Effector CD4-positive, alpha-beta T cell (primary cell): ENCODE data around the gene GJD4. TPM values are rescaled to one million over a fixed set of nuclear protein-coding genes. Genes with fewer than 3 reads are reported as not detected.

Experiments
- DNase-seq: peaks from one replicate; pipeline ENCODE4 v3.0.0-alpha.2; 2020
- total RNA-seq: gene quantifications from one replicate; lab custom pipeline; 2026; lab: John Stamatoyannopoulos, UW

GJD4 gene, protein sequence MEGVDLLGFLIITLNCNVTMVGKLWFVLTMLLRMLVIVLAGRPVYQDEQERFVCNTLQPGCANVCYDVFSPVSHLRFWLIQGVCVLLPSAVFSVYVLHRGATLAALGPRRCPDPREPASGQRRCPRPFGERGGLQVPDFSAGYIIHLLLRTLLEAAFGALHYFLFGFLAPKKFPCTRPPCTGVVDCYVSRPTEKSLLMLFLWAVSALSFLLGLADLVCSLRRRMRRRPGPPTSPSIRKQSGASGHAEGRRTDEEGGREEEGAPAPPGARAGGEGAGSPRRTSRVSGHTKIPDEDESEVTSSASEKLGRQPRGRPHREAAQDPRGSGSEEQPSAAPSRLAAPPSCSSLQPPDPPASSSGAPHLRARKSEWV
- total RNA-seq: not detected

DNA sequence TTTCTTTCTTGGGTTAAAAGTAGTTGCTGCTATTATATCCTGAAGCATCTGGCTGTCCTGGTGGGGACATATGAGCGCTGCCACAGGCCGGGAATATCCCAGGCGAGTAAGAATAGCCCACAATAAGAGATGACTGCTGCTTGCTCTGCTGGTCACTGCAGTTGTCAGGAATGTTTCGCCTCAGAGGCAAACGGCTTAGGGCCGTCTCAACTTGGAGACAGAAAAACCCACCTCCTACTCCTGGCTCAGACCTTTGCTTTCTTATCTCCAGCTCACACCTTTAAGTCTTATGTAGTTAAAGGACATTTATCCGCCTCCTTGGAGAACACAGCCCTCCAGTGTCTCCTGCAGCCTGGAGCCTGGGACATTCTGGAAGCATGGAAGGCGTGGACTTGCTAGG, at the start of gene GJD4:
TSS of gene GJD4 (plus strand) at position 151 of the 400 bp plus-strand sequence. CDS start at position 378, 227 bp downstream.
- no peak for DNase-seq

- no peak for DNase-seq
Measured at GRCh38 chr10:35555962-35556930, 48.9 kb upstream of the GJD4 start.

- DNase-seq: no peak
Measured at GRCh38 chr10:35558276-35558675, 46.9 kb upstream of the GJD4 start.

GRCh38 chr10:35559416-35559815, 45.7 kb upstream of the GJD4 start:
- no peak for DNase-seq

DNA sequence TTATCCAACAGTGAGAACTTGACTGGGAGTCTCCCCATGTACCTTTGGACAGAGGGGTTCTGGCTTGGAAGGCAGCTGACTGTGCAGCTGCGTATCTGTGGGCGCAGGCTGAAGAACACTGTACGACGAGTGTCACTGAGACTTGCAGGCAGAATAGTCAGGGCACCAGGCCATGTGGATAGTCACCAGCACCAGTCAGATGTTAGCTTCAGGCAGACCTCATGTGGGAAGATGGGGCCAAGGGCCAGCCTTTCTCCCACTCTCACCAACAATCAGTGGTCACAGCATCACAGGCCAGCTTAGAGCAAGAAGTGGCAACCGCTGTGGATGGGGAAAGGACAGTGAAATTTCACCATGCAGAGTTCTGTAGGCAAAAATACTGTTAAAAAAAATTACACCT, 43.4 kb upstream of the GJD4 start:
- no peak for DNase-seq

- DNase-seq: no peak
Measured at GRCh38 chr10:35562427-35562826, 42.7 kb upstream of the GJD4 start.

DNA sequence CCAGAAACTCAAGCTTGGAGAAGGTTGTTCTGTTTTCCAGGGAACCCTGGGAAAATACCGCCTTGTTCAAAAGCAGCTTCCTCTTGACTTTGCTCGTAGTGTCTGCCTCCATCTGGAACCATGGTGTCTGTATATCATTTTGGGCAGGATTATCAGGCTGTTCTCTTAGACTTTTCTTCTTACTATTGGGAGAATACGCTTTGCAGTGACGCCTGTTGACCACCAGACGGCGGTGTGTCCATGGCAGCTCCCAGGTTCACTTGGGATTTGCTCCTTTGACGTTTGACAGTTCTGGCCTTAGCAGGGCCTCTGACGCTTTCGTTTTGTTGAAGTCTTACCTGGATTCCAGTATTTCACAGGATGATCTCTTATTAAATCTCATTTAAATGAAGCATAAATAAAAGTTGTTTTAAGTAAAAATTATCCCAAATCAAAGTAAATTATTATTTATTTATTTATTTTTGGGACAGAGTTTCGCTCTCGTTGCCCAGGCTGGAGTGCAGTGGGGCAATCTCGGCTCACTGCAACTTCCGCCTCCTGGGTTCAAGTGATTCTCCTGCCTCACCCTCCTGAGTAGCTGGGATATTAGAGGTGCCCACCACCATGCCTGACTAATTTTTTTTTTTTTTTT, 41.8 kb upstream of the GJD4 start:
- DNase-seq: peak; percentile 24

DNA sequence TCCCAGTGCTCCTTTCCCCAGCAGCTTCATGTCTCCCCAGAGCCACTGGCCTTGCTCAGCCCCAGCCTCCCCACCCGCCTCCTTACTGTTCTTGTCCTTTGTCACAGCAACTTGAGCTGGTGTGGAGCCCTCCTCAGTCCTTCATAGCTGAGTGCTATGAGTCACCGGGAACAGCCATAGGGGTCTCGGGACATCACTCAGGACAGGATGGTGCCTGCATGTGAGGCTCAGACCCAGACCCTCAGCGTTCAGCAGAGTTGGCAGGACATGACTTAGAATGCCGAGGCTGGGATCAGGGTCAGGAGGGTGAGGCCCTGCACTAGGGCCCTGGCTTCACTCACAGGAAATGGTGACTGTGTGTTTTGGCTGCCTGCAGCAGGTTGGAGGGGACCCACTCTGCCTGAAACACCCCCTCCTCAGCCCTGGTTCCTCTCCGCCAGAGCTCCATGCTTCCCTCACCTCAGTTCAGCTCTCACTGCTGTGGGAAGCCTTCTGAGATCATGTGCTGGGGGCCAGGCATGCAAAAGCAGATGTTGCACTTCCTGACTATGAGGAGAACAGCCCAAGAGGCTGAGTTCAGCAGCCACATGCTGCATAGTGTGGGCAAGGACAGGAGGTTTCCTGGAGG, 40.7 kb upstream of the GJD4 start:
- DNase-seq: no peak

DNA sequence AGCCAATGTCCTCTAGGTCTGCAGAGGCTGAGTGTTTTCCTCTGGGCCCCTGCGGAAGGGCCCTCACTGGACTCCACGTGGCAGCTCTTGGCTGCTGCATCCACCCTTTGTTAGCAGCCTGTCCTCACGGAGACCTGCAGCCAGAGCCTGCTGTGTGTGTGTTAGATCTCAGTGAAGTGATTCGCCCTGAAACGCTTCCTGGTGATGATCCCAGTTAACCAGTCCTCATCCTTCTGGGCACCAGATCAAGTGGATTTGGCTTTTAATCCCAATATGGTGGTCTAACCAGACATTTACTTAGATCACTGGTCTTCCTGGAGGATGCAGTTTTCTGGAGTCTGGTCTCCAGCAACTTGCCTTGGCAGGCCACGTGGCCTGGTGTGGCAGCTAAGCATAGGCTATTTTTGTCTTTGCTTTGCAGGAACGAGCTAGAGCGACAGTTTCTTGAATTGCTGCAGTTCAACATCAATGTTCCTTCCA, 39.5 kb upstream of the GJD4 start:
- no peak for DNase-seq

GRCh38 chr10:35567951-35568350, 37.2 kb upstream of the GJD4 start:
- DNase-seq: no peak

- no peak for DNase-seq
Measured at GRCh38 chr10:35568483-35569015, 36.6 kb upstream of the GJD4 start.

DNA sequence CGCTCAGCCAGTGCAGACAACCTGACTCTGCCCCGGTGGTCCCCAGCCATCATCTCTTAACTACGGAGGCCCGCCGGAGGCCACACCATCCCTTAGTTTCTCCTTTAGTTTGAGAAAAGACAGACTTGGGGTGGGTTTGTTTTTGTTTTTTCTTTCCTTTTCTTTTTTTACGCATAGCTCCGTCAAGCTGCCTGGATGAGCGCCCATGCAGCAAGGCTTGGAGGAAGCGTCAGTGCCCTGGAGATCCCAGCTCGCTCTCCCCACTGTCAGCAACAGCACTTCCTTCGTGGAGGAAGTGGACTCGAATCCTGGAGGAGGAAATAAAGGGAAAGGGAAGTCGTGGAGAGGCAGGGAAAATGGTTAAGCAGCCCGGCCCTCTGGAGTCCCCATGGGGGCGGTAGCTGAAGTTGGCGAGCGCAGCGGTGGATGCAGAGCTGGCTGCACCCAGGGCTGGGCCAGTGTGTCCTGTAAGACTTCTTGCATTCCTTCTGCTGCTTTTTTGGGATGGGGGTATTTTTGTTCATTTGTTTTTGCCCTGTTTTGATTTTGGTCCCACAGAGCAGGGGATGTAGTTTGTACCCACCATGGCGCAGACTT, 35.9 kb upstream of the GJD4 start:
- no peak for DNase-seq

DNA sequence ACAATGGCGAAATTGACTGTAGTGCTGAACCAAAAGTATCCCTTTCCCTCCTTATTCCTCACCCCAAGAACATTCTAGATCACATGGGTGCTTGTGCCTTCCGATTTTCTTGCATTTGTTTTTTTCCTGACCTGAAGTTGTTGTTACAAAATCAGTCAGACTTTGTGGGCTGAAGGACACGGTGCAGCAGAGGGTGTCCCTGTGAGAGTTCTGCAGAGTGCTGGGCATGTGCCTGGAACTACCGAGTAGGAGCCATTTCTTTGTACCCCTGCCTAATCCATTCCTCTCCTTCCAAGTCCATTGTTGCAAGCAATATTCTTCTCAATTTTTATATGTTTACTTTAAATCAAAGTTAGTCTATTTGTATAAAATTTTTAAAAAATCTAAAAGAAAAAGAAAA, 35.3 kb upstream of the GJD4 start:
- DNase-seq: no peak

- no peak for DNase-seq
Measured at GRCh38 chr10:35570397-35570796, 34.7 kb upstream of the GJD4 start.

GRCh38 chr10:35572583-35572982, 32.6 kb upstream of the GJD4 start:
- DNase-seq: no peak

GRCh38 chr10:35573796-35574195, 31.3 kb upstream of the GJD4 start:
- no peak for DNase-seq

GRCh38 chr10:35574924-35575352, 30.2 kb upstream of the GJD4 start:
- DNase-seq: no peak

DNA sequence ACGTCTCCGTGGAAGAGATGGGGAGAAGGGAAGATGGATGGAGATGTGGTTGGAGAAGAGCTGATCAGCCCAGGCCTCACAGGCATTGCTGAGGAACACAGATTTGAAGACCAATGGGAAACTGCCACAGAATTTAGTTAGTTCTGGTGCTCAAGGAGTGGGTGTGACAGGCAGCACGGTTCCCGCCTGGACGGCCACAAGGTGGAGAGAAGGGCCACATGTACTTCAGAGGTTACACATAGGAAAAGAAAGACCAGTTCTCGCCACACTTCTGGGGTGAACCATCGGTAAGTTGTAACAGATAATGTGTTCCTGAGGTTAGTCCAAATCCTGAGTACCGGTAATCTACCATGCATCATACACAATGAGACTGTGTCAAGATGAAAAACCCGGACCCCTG, 29.5 kb upstream of the GJD4 start:
- no peak for DNase-seq

DNA sequence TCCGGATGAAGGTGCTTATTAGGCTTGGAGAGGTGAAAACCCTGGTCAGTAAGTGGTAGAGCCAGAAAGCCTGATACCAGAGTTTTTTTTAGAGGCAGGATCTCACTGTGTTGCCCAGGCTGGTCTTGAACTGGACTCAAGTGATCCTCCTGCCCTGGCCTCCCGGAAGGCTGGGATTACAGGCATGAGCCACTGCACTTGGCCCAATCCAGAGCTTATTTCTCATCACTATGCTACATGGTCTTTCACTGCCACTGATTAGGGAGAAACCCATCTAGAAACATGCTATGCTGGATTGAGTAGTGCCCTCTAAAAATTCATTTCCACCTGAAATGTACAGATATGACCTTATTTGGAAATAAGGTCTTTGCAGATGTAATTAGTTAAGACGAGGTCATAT, 28.4 kb upstream of the GJD4 start:
- DNase-seq: no peak

GRCh38 chr10:35577926-35578617, 27.1 kb upstream of the GJD4 start:
- DNase-seq: no peak

DNA sequence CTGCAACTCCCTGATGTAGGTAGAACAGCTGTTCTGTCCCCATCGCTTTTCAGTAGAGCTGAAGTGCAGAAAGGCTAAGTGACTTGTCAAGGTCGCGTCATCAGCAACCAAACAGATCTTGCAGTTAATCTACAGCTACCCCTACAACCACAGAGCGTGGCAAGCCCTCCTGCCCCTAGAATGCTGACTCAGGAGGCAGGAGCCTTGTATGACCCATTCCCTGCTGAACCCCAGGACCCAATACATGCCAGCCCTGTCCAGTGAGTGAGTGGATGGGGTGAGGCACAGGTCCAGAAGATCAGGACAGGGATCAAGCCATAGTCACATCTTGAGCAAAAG, 26.6 kb upstream of the GJD4 start:
- DNase-seq: no peak
